NK-92 treated with Interleukin-12 subunit alpha and Interleukin-12 subunit beta, amount 100 ng/mL, for 24 hours (cell line): Measurements from ENCODE around the gene CHRNB4.

Source experiments
- DNase-seq: peaks from one replicate; lab custom pipeline; 2025; lab: John Stamatoyannopoulos, UW

CHRNB4 gene

DNA sequence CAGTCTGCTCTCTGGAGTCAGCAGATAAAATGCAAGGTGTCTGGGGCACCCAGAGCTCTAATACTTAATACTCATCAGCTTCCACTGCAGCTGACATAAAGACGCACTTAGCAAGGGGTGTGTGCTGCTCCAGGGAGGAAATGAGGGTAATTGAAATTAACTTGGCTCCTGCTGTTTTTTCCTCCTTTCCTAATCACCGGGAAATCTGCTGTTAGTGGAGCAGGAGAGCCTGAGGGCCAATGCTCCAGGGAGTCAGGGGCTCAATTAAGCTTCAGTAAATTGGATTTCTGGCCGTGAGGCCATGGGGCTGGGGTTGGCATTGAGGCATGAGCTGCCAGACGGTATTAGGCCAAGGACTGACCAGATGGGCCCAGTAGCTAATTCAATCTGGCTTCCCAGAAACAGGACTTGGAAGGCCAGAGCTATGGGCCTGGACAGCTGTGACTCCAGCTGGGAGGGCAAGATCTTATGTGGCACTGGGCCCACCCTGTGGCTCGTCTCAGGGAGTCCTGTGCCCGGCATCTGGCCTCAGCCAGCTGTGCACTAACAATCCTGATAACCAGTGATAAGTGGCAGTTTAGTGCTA, 30.7 kb upstream of the CHRNB4 start:
- DNase-seq: no peak

DNA sequence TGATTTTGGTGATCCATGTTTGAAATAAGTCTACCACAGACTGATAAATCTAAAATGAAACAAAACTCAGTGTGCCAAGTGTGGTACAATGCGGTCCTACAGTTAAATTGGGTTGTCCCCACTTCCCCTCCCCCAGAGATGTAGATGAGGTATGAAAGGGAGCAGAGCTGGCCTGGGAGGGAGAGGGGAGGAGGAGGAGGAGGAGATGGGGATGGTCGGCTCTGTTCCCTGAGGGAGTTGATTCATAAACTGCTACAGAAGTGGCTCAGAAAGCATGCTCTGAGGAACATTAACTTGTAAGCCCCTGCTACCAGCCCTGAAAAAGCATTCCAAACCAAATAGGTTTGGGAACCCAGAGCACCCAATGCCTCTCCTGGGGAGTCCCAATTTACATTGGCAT, 28.0 kb upstream of the CHRNB4 start:
- DNase-seq: no peak

DNA sequence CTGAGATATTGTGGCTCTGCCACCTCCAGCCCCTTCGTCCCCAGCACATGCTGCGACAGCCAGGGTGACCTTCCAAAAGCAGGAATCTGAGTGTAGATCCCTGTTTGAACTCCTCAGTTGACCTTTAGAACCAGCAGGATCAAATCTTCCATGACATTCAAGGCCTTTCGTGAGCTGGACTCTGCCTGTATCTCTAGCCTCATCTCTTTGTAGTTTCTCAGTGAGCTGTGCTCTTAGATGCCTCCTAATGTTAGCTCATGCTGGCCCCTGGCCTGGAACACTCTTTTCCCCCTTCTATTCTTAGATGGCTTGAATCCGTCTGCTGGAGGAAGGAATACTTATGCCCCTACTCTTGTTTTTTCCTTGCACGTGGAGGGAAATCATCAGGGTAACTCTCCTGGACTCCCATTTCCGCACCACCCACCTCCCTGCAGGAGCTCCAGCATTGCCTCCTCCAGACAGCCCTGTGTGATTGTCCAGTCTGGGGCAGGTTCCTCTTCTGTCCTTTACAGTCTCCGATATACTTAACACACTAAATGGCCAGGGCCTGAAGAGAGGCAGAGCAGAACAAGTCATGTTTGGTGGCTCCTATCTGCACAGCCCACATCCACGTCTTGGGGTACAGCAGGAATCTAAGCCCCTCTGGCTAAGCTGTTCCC, 26.7 kb upstream of the CHRNB4 start:
- no peak for DNase-seq

DNA sequence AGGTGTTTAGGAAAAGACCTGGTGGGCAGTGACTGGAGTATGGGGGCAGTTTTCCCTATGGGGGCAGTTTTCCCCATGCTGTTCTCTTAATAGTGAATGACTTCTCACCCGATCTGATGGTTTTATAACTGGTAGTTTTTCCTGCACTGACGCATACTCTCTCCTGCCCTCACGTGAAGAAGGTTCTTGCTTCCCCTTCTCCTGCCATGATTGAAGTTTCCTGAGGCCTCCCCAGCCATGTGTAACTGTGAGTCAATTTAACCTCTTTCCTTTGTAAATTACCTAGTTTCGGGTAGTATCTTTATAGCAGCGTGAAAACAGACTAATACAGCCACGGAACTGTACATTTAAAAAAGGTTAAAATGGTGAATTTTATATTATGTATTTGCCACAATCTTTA, 25.0 kb upstream of the CHRNB4 start:
- no peak for DNase-seq

DNA sequence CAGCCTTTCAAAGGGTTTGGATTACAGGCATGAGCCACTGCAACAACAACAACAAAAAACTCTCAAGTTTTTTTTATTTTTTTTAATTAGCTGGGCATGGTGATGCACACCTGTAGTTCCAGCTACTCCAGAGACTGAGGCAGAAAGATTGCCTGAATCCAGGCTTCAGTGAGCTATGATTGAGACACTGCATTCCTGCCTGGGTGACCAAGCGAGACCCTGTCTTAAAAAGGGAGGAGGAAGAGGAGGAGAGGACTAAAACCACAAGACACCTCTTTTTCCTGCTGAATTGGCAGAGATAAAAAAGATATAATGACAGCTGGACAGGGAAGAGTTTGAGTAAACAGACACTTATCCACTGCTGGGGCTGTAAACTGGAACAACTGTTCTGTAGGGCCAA, 22.7 kb upstream of the CHRNB4 start:
- no peak for DNase-seq

DNA sequence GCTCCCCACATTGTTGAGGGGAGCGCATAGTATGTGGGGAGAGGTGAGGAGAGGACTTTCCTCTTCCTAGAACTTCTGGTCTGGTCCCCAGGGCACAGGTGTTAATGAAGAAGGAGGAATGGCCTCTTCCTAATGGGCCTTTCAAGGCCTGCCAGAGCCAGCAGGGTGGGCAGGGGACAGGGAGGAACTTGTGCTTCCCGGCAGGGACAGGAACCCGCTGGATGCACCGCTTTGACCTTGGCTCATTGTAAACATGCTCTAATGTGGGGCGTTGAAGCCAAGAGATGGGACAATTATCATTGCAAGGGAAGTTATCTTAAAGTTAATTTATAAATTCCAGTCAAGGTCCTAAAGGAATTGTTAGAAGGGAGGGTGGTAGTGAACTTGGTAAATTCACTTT, 21.0 kb upstream of the CHRNB4 start:
- DNase-seq: no peak

DNA sequence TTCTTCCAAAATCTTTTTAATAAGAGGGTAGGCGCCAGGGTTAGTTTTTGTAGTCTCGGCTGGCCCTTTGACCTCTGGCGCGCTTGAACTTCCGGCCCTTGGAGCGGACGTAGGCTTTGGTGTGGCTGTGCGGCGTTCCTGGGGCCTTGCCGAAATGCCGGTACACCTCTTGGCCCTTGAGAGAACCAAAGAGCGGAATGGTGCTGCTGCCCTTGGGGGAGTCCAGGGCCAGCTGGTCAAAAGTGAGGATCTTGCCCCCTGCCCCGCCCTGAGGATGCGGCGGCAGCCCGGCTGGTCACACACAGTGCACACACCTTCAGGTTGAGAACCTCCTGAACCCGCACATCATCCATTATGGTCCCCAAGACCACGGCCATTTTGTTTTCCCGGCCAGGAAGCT, 20.0 kb upstream of the CHRNB4 start:
- no peak for DNase-seq

DNA sequence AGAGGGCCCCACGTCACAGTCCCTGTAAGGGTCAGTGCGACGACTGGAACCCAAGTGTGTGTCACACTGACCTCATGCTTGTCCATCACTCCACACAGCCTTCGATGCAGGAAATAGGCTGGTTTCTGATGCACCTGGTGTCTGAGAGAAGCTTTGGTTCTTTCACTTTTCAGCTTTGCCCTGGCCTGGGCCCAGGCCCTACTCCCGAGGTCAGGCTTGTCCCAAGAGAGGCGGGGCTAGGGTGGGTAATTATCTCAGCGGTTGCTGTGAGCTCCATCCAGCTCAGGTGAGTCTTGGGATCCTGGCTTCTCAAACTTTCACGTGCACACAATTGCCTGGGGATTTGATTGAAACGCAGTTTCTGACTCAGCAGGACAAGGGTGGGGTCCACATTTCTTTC, 19.6 kb upstream of the CHRNB4 start:
- no peak for DNase-seq

DNA sequence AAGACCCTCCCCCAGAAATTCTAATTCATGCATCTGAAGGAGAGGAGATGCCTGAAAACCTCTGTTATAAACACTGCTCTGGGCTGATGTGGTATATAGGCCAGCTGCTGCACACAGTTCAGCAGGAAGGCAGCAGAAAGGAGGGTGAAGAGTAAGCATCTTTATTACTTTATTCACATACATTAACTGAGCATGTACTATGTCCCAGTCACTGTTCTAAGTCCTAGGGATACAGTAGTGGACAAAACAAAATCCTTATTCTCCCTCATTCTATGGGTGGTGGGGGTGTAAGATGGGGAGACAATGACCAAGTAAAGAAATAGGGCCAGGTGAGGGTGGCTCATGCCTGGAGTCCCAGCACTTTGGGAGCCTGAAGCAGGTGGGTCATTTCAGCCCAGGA, 17.8 kb upstream of the CHRNB4 start:
- DNase-seq: no peak

DNA sequence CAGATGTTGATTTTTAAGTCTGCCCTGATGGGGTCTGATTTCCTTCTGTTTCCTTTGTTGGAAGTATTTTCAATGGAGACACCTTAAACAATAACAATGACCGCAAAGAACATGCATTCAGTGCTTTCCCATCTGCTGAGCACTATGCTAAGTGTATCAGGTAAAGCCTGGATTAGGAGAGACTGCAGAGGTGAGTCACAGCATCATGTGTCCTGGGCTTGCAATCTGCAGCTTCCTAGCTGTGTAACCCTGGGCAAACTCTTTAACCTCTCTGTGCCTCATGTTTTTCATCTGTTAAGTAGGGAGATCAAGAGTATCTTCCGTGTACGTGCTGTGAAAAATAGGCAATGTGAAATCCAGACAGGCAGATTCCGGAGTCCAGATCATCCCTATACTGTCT, 13.3 kb upstream of the CHRNB4 start:
- no peak for DNase-seq

DNA sequence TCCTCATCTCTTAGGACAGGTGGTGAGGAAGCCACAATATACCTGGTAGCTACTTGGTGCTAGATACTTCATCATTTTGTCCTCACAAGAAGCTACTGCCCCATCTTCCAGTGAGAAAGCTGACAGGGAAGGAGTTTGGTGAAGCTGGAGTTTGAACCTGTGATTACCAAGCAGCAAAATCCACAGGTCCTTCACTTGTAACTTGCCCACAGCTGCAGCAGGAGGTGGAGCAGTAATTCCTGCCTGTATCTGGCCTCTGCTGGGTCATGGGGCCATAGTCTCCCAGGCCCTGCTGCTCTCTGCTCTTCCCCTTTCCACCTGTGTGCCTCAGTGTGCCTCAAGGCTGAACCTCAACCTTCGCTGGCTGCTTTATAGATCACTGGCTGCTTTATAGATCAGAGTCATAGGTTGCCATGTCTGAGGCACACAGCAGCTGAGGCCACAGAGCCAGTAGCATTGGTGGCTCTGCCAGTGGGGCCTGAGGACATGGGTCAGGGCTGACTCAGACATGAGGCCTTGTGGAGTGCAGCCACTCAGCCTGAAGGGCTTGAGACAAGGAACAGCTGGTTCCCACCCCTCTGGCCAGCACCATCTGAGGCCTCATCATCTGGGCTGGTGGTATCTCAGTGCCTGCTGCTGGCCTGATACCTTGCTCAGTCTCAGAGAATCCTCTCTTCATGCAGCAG, 11.1 kb upstream of the CHRNB4 start:
- DNase-seq: no peak

DNA sequence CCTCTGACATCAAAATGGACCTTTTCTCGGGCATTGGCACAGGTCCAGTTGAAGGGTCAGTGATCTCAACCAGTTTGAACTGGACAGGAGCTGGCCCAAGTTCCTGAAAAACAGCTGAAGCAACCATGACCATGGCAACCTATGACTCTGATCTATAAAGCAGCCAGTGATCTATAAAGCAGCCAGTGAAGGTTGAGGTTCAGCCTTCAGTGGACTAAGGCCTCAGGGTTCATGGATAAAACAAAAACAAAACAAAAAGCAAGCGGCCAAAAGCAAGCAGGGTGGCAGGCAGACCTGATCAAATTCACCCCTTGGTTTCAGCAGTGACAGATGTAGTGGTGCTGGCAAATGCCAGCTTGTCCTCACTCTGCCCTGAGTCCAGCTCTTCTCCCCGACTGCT, 10.0 kb upstream of the CHRNB4 start:
- DNase-seq: no peak

DNA sequence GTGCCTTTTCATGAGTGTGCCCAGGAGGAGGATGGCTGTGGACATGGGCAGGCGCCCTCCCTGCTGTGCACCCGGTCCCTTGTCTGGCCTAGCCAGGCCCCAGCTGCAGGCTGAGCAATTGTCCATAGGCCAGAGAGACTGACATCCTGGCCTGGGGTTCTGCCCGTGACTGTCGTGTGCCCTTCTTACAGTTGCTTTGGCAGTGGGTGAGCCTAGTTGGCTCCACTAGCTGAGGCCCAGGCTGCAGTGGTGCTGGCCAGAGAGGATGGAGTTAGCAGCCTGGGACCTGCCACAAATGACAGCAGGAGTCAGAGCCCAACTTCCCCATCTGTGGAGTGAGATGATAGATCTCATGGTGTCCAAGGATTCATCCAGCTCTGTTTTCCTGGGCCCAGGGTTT, 9.0 kb upstream of the CHRNB4 start:
- DNase-seq: no peak

DNA sequence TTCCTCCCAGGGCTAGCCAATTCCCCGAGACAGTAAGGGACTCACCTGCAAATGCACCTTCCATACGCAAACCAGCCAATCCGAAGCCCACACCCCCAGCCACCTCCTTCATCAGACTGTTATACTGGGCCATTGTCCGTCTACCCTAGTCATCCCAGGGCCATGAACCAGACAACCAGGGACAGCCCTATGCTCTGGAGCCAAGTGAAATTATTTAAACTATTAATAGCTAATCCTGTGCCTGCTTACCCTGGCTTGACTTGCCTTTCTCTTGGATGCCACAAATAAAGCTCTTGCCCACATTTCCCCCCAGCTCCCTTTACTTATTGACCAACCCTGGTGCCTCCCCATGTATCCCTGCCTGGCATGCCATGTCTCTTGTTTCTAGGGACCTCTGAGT, 4.0 kb upstream of the CHRNB4 start:
- no peak for DNase-seq

DNA sequence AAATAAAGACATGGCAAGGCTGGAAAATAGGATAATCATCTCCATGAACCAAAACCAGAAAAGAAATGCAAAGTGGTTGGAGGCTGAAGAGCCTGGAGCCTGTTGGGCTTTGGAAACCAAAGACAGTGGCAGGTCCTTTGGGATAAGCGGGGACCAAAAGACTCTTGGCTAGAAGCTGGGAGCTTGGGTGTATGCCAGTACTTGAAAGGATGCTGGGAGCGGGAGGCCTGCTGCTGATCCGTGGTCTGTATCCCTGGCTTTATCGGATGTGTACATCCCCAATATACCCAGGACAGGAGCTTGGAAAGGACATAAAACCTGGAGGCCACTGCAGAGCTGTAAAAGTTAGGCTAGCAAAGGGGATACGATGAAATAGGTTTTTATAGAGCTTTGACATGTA, 1.3 kb upstream of the CHRNB4 start:
- DNase-seq: no peak

DNA sequence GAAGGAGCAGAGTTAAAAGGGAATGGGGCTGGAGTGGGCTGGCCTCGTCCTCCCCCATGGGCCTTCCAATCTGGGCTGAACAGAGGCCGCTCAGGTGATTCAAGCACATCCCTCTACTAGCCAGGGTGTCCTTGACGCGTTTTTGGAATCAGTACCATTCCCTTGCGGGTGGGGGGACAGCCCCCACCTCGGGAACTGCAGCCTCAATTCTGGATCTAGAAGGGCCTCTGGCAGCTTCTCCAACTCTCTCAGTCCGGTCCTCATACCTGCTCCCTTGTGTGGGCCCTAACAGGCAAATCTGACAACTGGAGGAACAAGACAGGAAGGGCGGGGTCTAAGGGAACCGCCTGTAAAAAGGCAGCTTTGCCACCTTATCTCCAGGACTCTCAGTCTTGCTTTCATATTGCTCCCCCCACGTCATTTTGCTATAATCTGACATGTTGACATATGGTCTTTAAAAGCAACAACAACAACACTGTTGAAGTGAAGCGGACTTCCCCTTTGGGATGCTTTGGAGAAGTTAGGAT, 802 bp upstream of the CHRNB4 start:
- no peak for DNase-seq

DNA sequence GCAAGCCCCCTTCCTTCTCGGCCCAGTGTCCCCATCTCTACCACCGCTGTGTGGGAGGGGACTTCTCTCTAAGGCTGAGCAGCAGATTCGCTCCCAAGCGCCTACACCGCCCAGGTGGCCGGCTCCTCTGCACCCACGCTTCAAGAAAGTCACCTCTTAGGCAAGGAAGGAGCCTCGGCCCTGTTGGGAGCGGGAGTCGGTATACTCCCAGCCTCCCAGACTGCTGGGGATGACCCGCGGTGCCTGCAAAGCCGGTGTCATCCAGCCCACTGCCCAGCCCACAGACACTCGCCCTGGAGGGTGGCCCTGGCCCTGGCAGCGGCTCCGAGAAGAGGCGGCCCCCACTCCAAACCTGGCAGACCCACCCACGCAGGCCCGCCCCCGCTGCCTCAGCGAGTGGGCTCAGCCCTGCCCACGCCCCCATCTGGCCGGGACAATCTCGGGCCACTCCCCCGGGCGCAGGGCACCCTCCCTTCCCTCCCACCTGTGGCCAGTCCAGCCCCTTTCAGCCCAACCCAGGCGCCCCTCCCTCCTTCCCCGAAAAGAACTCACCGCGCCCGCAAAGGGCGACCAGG, 396 bp downstream of the CHRNB4 start:
- DNase-seq: no peak

DNA sequence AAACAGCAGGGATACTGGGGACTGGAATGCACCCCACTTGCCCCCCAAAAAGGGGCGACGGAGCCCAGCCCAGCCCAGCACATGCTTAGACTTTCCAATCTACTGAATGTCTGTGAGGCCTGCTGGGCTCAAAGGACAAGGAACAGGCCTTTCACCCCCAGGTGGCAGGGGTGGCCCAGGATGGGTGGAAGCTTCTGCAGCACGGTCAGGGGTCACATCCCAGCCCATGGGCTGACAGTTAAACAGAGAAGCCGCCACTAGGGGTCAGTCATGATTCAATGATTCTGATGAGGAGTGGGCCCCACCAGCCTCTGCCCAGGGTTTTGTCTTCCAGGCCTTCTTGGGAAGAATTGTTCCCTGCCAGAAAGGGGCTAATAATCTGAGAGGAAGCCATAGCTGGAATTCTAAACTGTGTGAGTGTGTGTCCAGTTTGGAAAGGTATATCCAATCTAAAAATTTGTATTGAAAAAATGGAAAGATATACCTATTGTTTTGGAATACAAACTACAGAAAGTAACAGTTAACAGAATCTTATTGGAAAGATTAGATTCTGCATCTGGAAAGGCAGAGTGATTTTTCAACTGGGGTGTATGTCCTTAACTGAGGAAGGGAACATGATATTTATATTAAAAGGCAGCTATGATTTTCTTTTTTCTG, 2.2 kb downstream of the CHRNB4 start:
- no peak for DNase-seq

DNA sequence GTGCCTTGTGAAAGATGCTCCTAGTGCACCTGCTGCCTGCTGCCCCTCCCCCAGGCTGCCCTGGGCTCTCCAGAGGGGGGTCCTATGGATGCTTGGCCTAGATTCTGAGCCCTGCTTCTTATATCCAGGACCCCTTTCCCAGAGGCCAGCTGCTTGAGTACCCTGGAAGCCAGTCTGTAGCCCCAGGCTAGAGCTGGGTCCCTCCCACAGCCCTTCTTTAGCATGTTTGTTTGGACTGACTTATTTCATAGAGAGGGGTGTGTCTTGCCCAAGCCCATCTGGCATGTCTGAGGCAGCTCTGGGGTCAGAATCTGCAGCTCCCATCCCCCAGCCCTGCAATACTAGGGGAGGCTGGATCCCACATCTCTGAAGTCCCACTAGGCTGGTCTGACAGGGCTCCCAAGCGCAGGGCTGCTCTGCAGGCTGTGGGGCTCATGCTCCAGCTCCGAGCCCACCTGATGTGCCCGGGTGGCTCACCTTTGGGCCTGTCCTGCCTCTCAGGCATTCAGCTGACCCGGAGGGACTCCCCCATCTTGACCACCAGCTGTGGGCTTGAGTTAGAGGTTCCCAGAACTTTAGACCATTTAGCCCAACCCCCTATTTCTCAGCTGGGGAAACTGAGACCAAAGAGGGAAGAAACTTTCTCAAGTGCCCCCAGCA, 3.1 kb downstream of the CHRNB4 start:
- no peak for DNase-seq

DNA sequence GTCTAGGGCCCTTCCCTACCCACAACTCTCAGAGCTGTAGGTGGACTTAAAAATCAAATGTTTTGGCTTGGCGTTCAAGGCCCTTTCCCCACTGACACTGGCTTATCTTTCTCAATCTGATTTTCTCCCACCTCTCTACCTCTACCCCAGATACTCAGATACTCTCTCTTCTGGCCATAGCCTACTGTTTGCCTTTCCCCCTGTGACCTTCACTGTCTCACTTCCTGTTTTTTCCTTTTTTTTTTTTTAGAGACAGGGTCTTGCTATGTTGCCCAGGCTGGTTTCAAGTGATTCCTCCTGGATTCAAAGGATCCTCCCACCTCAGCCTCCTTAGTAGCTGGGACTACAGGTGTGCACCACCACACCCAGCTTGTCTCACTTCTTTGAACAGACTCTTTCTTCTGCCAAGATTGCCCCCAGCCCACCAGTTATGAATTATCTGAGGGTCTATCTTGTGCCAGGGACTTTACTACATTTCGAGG, 4.6 kb downstream of the CHRNB4 start:
- no peak for DNase-seq

DNA sequence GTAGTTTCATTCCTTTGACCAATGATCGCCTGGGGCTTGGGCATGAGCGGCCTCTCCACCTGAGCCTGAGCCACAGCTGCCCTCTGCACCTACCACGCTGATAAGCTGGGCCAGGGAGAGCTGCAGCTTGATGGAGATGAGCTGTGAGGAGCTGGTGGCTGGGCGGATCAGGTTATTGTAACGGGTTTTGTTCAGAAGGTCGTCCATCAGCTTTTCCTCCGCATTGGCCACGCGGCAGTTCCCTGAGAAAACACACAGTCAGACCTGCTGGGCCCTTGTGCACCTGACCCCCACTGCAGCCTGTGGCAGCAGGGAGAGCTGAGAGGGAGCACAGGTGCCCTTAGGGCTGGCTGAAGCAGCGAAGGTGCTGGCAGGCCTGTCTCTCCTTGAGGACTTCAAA, 5.7 kb downstream of the CHRNB4 start:
- no peak for DNase-seq
